Measurements from ENCODE around the gene VARS2. TPM values are rescaled to one million over a fixed set of nuclear protein-coding genes. Genes with fewer than 3 reads are reported as not detected.

The VARS2 gene
- total and polyA plus RNA-seq, 8 donors: 11.3 to 40.6 (median 18.9) TPM

- Histone ChIP-seq H3K36me3 (no peaks in the 10 kb centered on the region), H3K9me3 (no peaks in the 10 kb centered on the region), H3K27me3 (no peaks in the 10 kb centered on the region), H3K27ac (peak overlapping the region; percentile 79 to 96 (median 89)), H3K4me1 (peaks cover 15 to 27% (median 18%) of the 10 kb centered on the region in 3 donors), H3K4me3 (peak overlapping the region; percentile 44 to 75 (median 73))
- 9 to 10% methylated on average over 15 of the region's 15 CpGs for WGBS, 2 donors
- DNase-seq: peak; percentile 82 to 93 (median 90)
- intact Hi-C loops (cut with DNase I): loop anchor here in 2 of 3 donors (5.0 to 10.0 kb wide), 2 partner anchors 51 to 148 kb away; no protein-coding TSS in a partner anchor
- FAIRE-seq: no peak
- no peak for TF ChIP-seq CTCF (IDR thresholded peaks at IDR 0.05)
- ATAC-seq: peak; percentile 73 to 80 (median 78)
Measured at GRCh38 chr6:30882759-30883684, 31.0 kb upstream of the VARS2 start.

GRCh38 chr6:30883685-30884520 is 30.1 kb upstream of the VARS2 start, which contains the start of gene DDR1:
DDR1 (plus strand) TSS chr6:30884519; CDS start chr6:30888730, 4,211 bp downstream.
- Histone ChIP-seq H3K4me3 (peak within 1 kb of the TSS; percentile 69 to 75 (median 73)), H3K27ac (peak within 1 kb of the TSS; percentile 79 to 96 (median 89)), H3K27me3 (no peaks in the 10 kb centered on the region), H3K9me3 (no peaks in the 10 kb centered on the region), H3K36me3 (peaks cover 0 to 5% (median under 1%) of the 10 kb centered on the region in 3 donors), H3K4me1 (peaks cover 15 to 27% (median 20%) of the 10 kb centered on the region in 3 donors)
- no peak for FAIRE-seq
- peak; percentile 75 to 91 (median 88) for DNase-seq
- ATAC-seq: peak; percentile 61 to 69 (median 64)
- TF ChIP-seq CTCF (IDR thresholded peaks at IDR 0.05): no peak
- intact Hi-C loops (cut with DNase I): loop anchor here in 2 of 3 donors (5.0 to 10.0 kb wide), 2 partner anchors 52 to 149 kb away; no protein-coding TSS in a partner anchor
- WGBS, 2 donors: 2 to 3% methylated on average over 40 to 62 of the region's 62 CpGs

GRCh38 chr6:30884521-30885480 is 29.2 kb upstream of the VARS2 start:
- Histone ChIP-seq H3K4me1 (peaks cover 15 to 27% (median 20%) of the 10 kb centered on the region in 3 donors), H3K9me3 (no peaks in the 10 kb centered on the region), H3K27ac (peak overlapping the region; percentile 79 to 96 (median 89)), H3K36me3 (peaks cover 0 to 14% (median 7%) of the 10 kb centered on the region in 3 donors), H3K4me3 (peak overlapping the region; percentile 69 to 75 (median 73)), H3K27me3 (no peaks in the 10 kb centered on the region)
- WGBS, 2 donors: 2 to 3% methylated on average over 45 to 59 of the region's 59 CpGs
- TF ChIP-seq CTCF (IDR thresholded peaks at IDR 0.05): no peak
- intact Hi-C loops (cut with DNase I): loop anchor here in 2 of 3 donors (5.0 to 10.0 kb wide), 2 partner anchors 52 to 150 kb away; no protein-coding TSS in a partner anchor
- FAIRE-seq (no peak), ATAC-seq (peak; percentile 3 to 23 (median 15)), DNase-seq (peak; percentile 39 to 80 (median 56))
